SK-N-SH treated with all-trans-retinoic acid at 6 μM for 48 hours (cell line): Measurements from ENCODE around the gene CMBL.

Experiments used
- ATAC-seq: fragments of 200-7000 bp; cut with Tn5 transposase; 3 replicates; pipeline ENCODE4 v1.9.1; 2020; ENCODE audit warnings: mild to moderate bottlenecking, moderate library complexity
- ARNTL ChIP-seq: fragments of 450-650 bp; formaldehyde crosslinking; IDR thresholded peaks from 2 replicates; pipeline ENCODE4 v1.5.0; 2020; ENCODE audit warnings: low read depth, mild to moderate bottlenecking, moderate library complexity, borderline replicate concordance
- ESRRG ChIP-seq: fragments of 250-450 bp; sonication (Bioruptor Pico); IDR thresholded peaks from 2 replicates; pipeline ENCODE4 v1.6.1; 2021; ENCODE audit warnings: mild to moderate bottlenecking
- GLIS3 ChIP-seq: fragments of 250-450 bp; sonication (Bioruptor Pico); IDR thresholded peaks from 2 replicates; pipeline ENCODE4 v1.5.0; 2020; ENCODE audit warnings: mild to moderate bottlenecking, moderate library complexity
- ISL1 ChIP-seq: fragments of 250-450 bp; sonication (Bioruptor Pico); IDR thresholded peaks from 2 replicates; pipeline ENCODE4 v2.1.2; 2022; ENCODE audit warnings: mild to moderate bottlenecking, moderate library complexity
- POU6F1 ChIP-seq: fragments of 250-450 bp; sonication (Bioruptor Pico); IDR thresholded peaks from 2 replicates; pipeline ENCODE4 v1.8.0; 2021; ENCODE audit warnings: low read depth, mild to moderate bottlenecking, moderate library complexity, borderline replicate concordance
- PPARA ChIP-seq: fragments of 250-450 bp; sonication (Bioruptor Pico); IDR thresholded peaks from 2 replicates; pipeline ENCODE4 v1.5.0; 2020; ENCODE audit warnings: mild to moderate bottlenecking, borderline replicate concordance
- RARB ChIP-seq: fragments of 250-450 bp; sonication (Bioruptor Pico); IDR thresholded peaks from 2 replicates; pipeline ENCODE4 v1.8.0; 2021; ENCODE audit warnings: mild to moderate bottlenecking, moderate library complexity
- SNAI2 ChIP-seq: fragments of 250-450 bp; sonication (Bioruptor Pico); IDR thresholded peaks from 2 replicates; pipeline ENCODE4 v1.5.0; 2020; ENCODE audit warnings: mild to moderate bottlenecking, moderate library complexity
- TCF4 ChIP-seq: fragments of 250-450 bp; sonication (Bioruptor Pico); IDR thresholded peaks from 2 replicates; pipeline ENCODE4 v1.8.0; 2021; ENCODE audit warnings: mild to moderate bottlenecking, moderate library complexity, borderline replicate concordance
- TOX ChIP-seq: fragments of 250-450 bp; sonication (Bioruptor Pico); IDR thresholded peaks from 2 replicates; pipeline ENCODE4 v1.8.0; 2021; ENCODE audit warnings: mild to moderate bottlenecking, moderate library complexity, borderline replicate concordance
- ZC3H10 ChIP-seq: fragments of 250-450 bp; sonication (Bioruptor Pico); IDR thresholded peaks from 2 replicates; pipeline ENCODE4 v1.5.1; 2021; ENCODE audit warnings: mild to moderate bottlenecking, moderate library complexity
- ZFP3 ChIP-seq: fragments of 250-450 bp; sonication (Bioruptor Pico); IDR thresholded peaks from 2 replicates; pipeline ENCODE4 v1.5.0; 2020; ENCODE audit warnings: mild to moderate bottlenecking, moderate library complexity
- ZFP30 ChIP-seq: fragments of 450-650 bp; formaldehyde crosslinking; IDR thresholded peaks from 2 replicates; pipeline ENCODE4 v1.5.0; 2022; ENCODE audit warnings: mild to moderate bottlenecking, moderate library complexity
- ZNF565 ChIP-seq: fragments of 450-650 bp; formaldehyde crosslinking; conservative IDR thresholded peaks from 2 replicates; pipeline ENCODE4 v1.5.0; 2020; ENCODE audit warnings: low read depth, mild to moderate bottlenecking, moderate library complexity
- ZNF70 ChIP-seq: fragments of 450-650 bp; formaldehyde crosslinking; IDR thresholded peaks from 2 replicates; pipeline ENCODE4 v1.5.0; 2020; ENCODE audit warnings: mild to moderate bottlenecking, moderate library complexity
- ZNF8 ChIP-seq: fragments of 450-650 bp; formaldehyde crosslinking; IDR thresholded peaks from 2 replicates; pipeline ENCODE4 v1.5.0; 2020; ENCODE audit warnings: mild to moderate bottlenecking, moderate library complexity
- TF ChIP-seq, protein P1 (sequence below): fragments of 250-450 bp; sonication (Bioruptor Pico); IDR thresholded peaks from 2 replicates; pipeline ENCODE4 v1.5.0; 2020; ENCODE audit warnings: mild to moderate bottlenecking, moderate library complexity
- TF ChIP-seq, protein P2 (sequence below): fragments of 250-450 bp; sonication (Bioruptor Pico); IDR thresholded peaks from 2 replicates; pipeline ENCODE4 v1.8.0; 2020; ENCODE audit warnings: mild to moderate bottlenecking, moderate library complexity, borderline replicate concordance
- TF ChIP-seq, protein P3 (sequence below): fragments of 250-450 bp; sonication (Bioruptor Pico); IDR thresholded peaks from 2 replicates; pipeline ENCODE4 v1.5.1; 2020; ENCODE audit warnings: low read depth, mild to moderate bottlenecking, moderate library complexity
- TF ChIP-seq, protein P4 (sequence below): fragments of 250-450 bp; sonication (Bioruptor Pico); IDR thresholded peaks from 2 replicates; pipeline ENCODE4 v1.5.1; 2021; ENCODE audit warnings: mild to moderate bottlenecking, moderate library complexity

Gene CMBL

GRCh38 chr5:10262995-10263394 is 44.7 kb downstream of the CMBL start (continued):
- no peak for TF ChIP-seq SNAI2 (CRISPR knock-in tag)
- TF ChIP-seq POU6F1 (CRISPR knock-in tag) = no peak
- TF ChIP-seq ZNF565 (CRISPR knock-in tag) = no peak

DNA sequence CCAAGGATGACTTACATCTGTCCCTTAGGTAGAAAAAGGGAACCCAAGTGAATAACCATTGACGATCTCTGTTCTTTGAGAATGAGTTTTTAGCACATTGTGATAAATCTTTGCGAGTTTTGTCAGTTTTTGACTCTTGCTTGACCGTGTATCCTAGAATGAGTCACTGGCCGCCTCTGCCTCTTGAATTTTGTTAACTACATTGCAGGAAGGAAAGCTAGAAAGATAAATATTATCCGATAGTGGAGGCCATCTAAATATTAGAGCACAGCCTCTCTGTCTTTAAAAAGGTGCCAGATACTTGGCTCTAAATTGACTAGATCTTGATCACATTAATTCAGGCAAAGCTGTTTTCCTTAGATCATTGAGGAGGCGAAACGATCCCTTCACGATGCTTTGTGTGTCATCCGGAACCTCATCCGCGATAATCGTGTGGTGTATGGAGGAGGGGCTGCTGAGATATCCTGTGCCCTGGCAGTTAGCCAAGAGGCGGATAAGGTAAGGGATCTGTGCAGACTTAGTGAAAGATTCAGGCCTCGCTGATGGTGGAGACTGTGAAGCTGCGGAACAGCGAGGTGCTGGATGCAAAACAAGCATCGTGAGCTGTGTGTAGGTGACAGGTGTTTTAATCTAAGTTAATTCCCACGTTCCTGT is 45.5 kb downstream of the CMBL start:
- ATAC-seq = no peak
- no peak for TF ChIP-seq POU6F1 (CRISPR knock-in tag)
- no peak for TF ChIP-seq ARNTL
- no peak for TF ChIP-seq ZNF70 (CRISPR knock-in tag)
- no peak for TF ChIP-seq ZFP30 (CRISPR knock-in tag)
- TF ChIP-seq PPARA = no peak
- no peak for TF ChIP-seq ZNF8 (CRISPR knock-in tag)
- TF ChIP-seq, protein P1, sequence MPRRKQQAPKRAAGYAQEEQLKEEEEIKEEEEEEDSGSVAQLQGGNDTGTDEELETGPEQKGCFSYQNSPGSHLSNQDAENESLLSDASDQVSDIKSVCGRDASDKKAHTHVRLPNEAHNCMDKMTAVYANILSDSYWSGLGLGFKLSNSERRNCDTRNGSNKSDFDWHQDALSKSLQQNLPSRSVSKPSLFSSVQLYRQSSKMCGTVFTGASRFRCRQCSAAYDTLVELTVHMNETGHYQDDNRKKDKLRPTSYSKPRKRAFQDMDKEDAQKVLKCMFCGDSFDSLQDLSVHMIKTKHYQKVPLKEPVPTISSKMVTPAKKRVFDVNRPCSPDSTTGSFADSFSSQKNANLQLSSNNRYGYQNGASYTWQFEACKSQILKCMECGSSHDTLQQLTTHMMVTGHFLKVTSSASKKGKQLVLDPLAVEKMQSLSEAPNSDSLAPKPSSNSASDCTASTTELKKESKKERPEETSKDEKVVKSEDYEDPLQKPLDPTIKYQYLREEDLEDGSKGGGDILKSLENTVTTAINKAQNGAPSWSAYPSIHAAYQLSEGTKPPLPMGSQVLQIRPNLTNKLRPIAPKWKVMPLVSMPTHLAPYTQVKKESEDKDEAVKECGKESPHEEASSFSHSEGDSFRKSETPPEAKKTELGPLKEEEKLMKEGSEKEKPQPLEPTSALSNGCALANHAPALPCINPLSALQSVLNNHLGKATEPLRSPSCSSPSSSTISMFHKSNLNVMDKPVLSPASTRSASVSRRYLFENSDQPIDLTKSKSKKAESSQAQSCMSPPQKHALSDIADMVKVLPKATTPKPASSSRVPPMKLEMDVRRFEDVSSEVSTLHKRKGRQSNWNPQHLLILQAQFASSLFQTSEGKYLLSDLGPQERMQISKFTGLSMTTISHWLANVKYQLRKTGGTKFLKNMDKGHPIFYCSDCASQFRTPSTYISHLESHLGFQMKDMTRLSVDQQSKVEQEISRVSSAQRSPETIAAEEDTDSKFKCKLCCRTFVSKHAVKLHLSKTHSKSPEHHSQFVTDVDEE = no peak
- TF ChIP-seq, protein P2, sequence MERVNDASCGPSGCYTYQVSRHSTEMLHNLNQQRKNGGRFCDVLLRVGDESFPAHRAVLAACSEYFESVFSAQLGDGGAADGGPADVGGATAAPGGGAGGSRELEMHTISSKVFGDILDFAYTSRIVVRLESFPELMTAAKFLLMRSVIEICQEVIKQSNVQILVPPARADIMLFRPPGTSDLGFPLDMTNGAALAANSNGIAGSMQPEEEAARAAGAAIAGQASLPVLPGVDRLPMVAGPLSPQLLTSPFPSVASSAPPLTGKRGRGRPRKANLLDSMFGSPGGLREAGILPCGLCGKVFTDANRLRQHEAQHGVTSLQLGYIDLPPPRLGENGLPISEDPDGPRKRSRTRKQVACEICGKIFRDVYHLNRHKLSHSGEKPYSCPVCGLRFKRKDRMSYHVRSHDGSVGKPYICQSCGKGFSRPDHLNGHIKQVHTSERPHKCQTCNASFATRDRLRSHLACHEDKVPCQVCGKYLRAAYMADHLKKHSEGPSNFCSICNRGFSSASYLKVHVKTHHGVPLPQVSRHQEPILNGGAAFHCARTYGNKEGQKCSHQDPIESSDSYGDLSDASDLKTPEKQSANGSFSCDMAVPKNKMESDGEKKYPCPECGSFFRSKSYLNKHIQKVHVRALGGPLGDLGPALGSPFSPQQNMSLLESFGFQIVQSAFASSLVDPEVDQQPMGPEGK (CRISPR knock-in tag) = no peak
- no peak for TF ChIP-seq ZC3H10

- ATAC-seq = no peak
- no peak for TF ChIP-seq ESRRG (CRISPR knock-in tag)
- no peak for TF ChIP-seq ZFP3 (CRISPR knock-in tag)
- TF ChIP-seq TCF4 (CRISPR knock-in tag) = no peak
- TF ChIP-seq, protein P3, sequence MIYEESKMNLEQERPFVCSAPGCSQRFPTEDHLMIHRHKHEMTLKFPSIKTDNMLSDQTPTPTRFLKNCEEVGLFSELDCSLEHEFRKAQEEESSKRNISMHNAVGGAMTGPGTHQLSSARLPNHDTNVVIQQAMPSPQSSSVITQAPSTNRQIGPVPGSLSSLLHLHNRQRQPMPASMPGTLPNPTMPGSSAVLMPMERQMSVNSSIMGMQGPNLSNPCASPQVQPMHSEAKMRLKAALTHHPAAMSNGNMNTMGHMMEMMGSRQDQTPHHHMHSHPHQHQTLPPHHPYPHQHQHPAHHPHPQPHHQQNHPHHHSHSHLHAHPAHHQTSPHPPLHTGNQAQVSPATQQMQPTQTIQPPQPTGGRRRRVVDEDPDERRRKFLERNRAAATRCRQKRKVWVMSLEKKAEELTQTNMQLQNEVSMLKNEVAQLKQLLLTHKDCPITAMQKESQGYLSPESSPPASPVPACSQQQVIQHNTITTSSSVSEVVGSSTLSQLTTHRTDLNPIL (CRISPR knock-in tag) = no peak
- TF ChIP-seq ISL1 (CRISPR knock-in tag) = no peak
- no peak for TF ChIP-seq ARNTL
- TF ChIP-seq RARB (CRISPR knock-in tag) = no peak
- no peak for TF ChIP-seq ZNF70 (CRISPR knock-in tag)
- no peak for TF ChIP-seq POU6F1 (CRISPR knock-in tag)
- TF ChIP-seq ZFP30 (CRISPR knock-in tag) = no peak
- TF ChIP-seq GLIS3 (CRISPR knock-in tag) = no peak
- TF ChIP-seq, protein P4, sequence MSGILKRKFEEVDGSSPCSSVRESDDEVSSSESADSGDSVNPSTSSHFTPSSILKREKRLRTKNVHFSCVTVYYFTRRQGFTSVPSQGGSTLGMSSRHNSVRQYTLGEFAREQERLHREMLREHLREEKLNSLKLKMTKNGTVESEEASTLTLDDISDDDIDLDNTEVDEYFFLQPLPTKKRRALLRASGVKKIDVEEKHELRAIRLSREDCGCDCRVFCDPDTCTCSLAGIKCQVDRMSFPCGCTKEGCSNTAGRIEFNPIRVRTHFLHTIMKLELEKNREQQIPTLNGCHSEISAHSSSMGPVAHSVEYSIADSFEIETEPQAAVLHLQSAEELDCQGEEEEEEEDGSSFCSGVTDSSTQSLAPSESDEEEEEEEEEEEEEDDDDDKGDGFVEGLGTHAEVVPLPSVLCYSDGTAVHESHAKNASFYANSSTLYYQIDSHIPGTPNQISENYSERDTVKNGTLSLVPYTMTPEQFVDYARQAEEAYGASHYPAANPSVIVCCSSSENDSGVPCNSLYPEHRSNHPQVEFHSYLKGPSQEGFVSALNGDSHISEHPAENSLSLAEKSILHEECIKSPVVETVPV (CRISPR knock-in tag) = no peak
- TF ChIP-seq ZC3H10 = no peak
- TF ChIP-seq TOX (CRISPR knock-in tag) = no peak
- TF ChIP-seq, protein P1 = no peak
Observed at GRCh38 chr5:10261065-10261464, 46.6 kb downstream of the CMBL start.
